PFSK-1 (cell line): Measurements from ENCODE around the gene ARF3.

ENCODE experiments used
- POLR2AphosphoS5 ChIP-seq: IDR thresholded peaks from 2 replicates; pipeline ENCODE4 v1.6.1; 2012; ENCODE audit warnings: low read depth, mild to moderate bottlenecking, control low read depth, low read length, moderate library complexity
- TAF1 ChIP-seq: IDR thresholded peaks from 2 replicates; pipeline ENCODE4 v1.6.1; 2012; ENCODE audit warnings: low read length, control low read depth, borderline replicate concordance; ENCODE audit not compliant: insufficient read depth
- TF ChIP-seq, protein P1 (sequence below), 2 experiments: IDR thresholded peaks; 2 replicates each; pipeline versions ENCODE4 v1.6.1 to v1.8.0; 2011 to 2012; ENCODE audit warnings: low read depth in 2 of 2, low read length in 2 of 2, control low read depth in 1 of 2, inconsistent platforms in 1 of 2, mild to moderate bottlenecking in 1 of 2, moderate library complexity in 1 of 2; ENCODE audit not compliant: insufficient read depth in 1 of 2

- TF ChIP-seq TAF1: no peak
- TF ChIP-seq POLR2AphosphoS5: no peak
- TF ChIP-seq, protein P1, sequence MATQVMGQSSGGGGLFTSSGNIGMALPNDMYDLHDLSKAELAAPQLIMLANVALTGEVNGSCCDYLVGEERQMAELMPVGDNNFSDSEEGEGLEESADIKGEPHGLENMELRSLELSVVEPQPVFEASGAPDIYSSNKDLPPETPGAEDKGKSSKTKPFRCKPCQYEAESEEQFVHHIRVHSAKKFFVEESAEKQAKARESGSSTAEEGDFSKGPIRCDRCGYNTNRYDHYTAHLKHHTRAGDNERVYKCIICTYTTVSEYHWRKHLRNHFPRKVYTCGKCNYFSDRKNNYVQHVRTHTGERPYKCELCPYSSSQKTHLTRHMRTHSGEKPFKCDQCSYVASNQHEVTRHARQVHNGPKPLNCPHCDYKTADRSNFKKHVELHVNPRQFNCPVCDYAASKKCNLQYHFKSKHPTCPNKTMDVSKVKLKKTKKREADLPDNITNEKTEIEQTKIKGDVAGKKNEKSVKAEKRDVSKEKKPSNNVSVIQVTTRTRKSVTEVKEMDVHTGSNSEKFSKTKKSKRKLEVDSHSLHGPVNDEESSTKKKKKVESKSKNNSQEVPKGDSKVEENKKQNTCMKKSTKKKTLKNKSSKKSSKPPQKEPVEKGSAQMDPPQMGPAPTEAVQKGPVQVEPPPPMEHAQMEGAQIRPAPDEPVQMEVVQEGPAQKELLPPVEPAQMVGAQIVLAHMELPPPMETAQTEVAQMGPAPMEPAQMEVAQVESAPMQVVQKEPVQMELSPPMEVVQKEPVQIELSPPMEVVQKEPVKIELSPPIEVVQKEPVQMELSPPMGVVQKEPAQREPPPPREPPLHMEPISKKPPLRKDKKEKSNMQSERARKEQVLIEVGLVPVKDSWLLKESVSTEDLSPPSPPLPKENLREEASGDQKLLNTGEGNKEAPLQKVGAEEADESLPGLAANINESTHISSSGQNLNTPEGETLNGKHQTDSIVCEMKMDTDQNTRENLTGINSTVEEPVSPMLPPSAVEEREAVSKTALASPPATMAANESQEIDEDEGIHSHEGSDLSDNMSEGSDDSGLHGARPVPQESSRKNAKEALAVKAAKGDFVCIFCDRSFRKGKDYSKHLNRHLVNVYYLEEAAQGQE (IDR thresholded peaks at IDR 0.05; ENCODE audit: insufficient read depth in 1 of 2, low read depth in 2 of 2, low read length in 2 of 2): no peak
Measured at GRCh38 chr12:48980953-48981756, 23.9 kb upstream of the ARF3 start.
